GM19239 (cell line): ENCODE data around the gene FES.

Experiments
- DNase-seq: peaks from one replicate; pipeline ENCODE4 v3.0.0; 2011; ENCODE audit warnings: low spot score; ENCODE audit not compliant: insufficient read length
- FAIRE-seq: peaks from 2 replicates; lab custom pipeline; 2011; peaks lifted over from hg19 to GRCh38; lab: Jason Lieb, UNC

Gene FES

GRCh38 chr15:90860450-90860849, 23.9 kb upstream of the FES start:
- DNase-seq (no peak), FAIRE-seq (no peak)

- no peak for FAIRE-seq
These were observed 23.2 kb upstream of the FES start for GRCh38 chr15:90860942-90861675.

GRCh38 chr15:90862487-90862886, 21.8 kb upstream of the FES start:
- DNase-seq, result no peak
- FAIRE-seq, result no peak

More at GRCh38 chr15:90860942-90861675, 23.2 kb upstream of the FES start:
- no peak for DNase-seq

GRCh38 chr15:90862964-90863778, 21.1 kb upstream of the FES start:
- no peak for DNase-seq
- FAIRE-seq, result no peak

GRCh38 chr15:90863987-90864386, 20.3 kb upstream of the FES start:
- FAIRE-seq (no peak), DNase-seq (no peak)

GRCh38 chr15:90864507-90864906, 19.8 kb upstream of the FES start:
- no peak for DNase-seq

GRCh38 chr15:90865702-90866101, 18.6 kb upstream of the FES start:
- DNase-seq (no peak), FAIRE-seq (no peak)

More at GRCh38 chr15:90864507-90864906, 19.8 kb upstream of the FES start:
- no peak for FAIRE-seq

GRCh38 chr15:90866161-90866715, 18.1 kb upstream of the FES start:
- FAIRE-seq, result no peak
- no peak for DNase-seq

GRCh38 chr15:90866800-90867199, 17.5 kb upstream of the FES start:
- no peak for FAIRE-seq
- DNase-seq, result no peak

- DNase-seq (no peak), FAIRE-seq (no peak)
These were observed 16.0 kb upstream of the FES start, which contains the start of gene FURIN for GRCh38 chr15:90868261-90868689. Gene FURIN, plus strand, starts transcription at chr15:90868588. Its CDS starts 7,153 bp downstream, at chr15:90875741.

GRCh38 chr15:90869140-90869541, 15.2 kb upstream of the FES start:
- FAIRE-seq (no peak), DNase-seq (no peak)

- FAIRE-seq, result no peak
- DNase-seq, result no peak
These were observed 14.5 kb upstream of the FES start for GRCh38 chr15:90869601-90870353.

- no peak for FAIRE-seq
- DNase-seq, result no peak
These were observed 13.8 kb upstream of the FES start for GRCh38 chr15:90870354-90871138.

GRCh38 chr15:90871139-90871715, 13.1 kb upstream of the FES start:
- FAIRE-seq (no peak), DNase-seq (no peak)

GRCh38 chr15:90871716-90872485, 12.4 kb upstream of the FES start:
- FAIRE-seq (peak; percentile 35), DNase-seq (peak; percentile 50)

- no peak for DNase-seq
- no peak for FAIRE-seq
These were observed 11.7 kb upstream of the FES start for GRCh38 chr15:90872486-90873184.

GRCh38 chr15:90873488-90873997, 10.8 kb upstream of the FES start:
- no peak for FAIRE-seq
- DNase-seq, result no peak
